Stomach (tissue), 4 donors: ENCODE data around the gene CCDC157.

Experiments used
- POLR2A ChIP-seq, 4 donors: fragments of 450-650 bp; IDR thresholded peaks; one replicate each; pipeline ENCODE4 v1.6.1; 2016; ENCODE audit warnings: antibody characterized with exemption in 4 of 4, control low read depth in 2 of 4, mild to moderate bottlenecking in 1 of 4, moderate library complexity in 1 of 4
- POLR2AphosphoS5 ChIP-seq, 3 donors: sonication (generic); formaldehyde crosslinking; IDR thresholded peaks; one replicate each; pipeline ENCODE4 v1.6.1; 2016; ENCODE audit warnings: antibody characterized with exemption in 3 of 3
- TF ChIP-seq, protein P1 (sequence below), 7 experiments: fragments of 450-650 bp in 4 of 7; fragments of 200-600 bp in 3 of 7; sonication (generic) in 3 of 7; IDR thresholded peaks; one replicate each; pipeline ENCODE4 v1.5.1; 2016 to 2019; ENCODE audit warnings: antibody characterized with exemption in 7 of 7, control low read depth in 2 of 7, mild to moderate bottlenecking in 1 of 7

- TF ChIP-seq, protein P1, sequence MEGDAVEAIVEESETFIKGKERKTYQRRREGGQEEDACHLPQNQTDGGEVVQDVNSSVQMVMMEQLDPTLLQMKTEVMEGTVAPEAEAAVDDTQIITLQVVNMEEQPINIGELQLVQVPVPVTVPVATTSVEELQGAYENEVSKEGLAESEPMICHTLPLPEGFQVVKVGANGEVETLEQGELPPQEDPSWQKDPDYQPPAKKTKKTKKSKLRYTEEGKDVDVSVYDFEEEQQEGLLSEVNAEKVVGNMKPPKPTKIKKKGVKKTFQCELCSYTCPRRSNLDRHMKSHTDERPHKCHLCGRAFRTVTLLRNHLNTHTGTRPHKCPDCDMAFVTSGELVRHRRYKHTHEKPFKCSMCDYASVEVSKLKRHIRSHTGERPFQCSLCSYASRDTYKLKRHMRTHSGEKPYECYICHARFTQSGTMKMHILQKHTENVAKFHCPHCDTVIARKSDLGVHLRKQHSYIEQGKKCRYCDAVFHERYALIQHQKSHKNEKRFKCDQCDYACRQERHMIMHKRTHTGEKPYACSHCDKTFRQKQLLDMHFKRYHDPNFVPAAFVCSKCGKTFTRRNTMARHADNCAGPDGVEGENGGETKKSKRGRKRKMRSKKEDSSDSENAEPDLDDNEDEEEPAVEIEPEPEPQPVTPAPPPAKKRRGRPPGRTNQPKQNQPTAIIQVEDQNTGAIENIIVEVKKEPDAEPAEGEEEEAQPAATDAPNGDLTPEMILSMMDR (IDR thresholded peaks at IDR 0.05): no peak
- no peak for TF ChIP-seq POLR2AphosphoS5 (IDR thresholded peaks at IDR 0.05)
- TF ChIP-seq POLR2A (IDR thresholded peaks at IDR 0.05): no peak
These were observed 16.8 kb downstream of the CCDC157 start for GRCh38 chr22:30373331-30374325.
